ENCODE results near the gene HECW1.
"Not testable (repeated sequence)": the region's sequence is repeated elsewhere in the genome, so short reads cannot be mapped to it uniquely, and the experiment has no call there.

The HECW1 gene

DNA sequence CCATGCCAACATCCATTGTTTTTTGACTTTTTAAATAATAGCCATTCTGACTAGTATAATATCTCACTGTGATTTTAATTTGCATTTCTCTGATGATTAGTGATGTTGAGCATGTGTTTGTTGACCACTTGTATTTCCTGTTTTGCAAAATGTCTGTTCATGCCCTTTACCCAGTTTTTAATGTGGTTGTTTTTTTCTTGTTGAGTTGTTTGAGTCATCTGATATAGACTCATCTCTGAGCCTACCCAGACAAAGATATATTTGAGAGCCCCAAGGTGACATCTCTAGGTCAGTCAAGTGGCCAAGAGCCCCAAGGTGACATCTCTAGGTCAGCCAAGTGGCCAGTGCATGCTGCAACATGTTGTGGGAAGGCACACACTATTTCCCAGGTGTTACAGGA lies 224.7 kb downstream of the HECW1 start:
- ChIA-PET CTCF (no interaction called here), POLR2A (no interaction called here)
- H3K4me3 ChIP-seq (ENCODE audit: low read depth, low read length) = no peak overlapping the region
- no peak for DNase-seq (ENCODE audit: low read depth, low spot score)
- TF ChIP-seq, protein P1, sequence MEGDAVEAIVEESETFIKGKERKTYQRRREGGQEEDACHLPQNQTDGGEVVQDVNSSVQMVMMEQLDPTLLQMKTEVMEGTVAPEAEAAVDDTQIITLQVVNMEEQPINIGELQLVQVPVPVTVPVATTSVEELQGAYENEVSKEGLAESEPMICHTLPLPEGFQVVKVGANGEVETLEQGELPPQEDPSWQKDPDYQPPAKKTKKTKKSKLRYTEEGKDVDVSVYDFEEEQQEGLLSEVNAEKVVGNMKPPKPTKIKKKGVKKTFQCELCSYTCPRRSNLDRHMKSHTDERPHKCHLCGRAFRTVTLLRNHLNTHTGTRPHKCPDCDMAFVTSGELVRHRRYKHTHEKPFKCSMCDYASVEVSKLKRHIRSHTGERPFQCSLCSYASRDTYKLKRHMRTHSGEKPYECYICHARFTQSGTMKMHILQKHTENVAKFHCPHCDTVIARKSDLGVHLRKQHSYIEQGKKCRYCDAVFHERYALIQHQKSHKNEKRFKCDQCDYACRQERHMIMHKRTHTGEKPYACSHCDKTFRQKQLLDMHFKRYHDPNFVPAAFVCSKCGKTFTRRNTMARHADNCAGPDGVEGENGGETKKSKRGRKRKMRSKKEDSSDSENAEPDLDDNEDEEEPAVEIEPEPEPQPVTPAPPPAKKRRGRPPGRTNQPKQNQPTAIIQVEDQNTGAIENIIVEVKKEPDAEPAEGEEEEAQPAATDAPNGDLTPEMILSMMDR (IDR thresholded peaks at IDR 0.05; ENCODE audit: insufficient read depth, low read length, missing control alignments) = no peak

GRCh38 chr7:43337811-43338210 lies 225.4 kb downstream of the HECW1 start:
- H3K4me3 ChIP-seq (ENCODE audit: low read depth, low read length) = no peak overlapping the region
- no peak for DNase-seq (ENCODE audit: low read depth, low spot score)
- CTCF ChIA-PET = no interaction called here
- POLR2A ChIA-PET = no interaction called here
- TF ChIP-seq, protein P1 (IDR thresholded peaks at IDR 0.05; ENCODE audit: insufficient read depth, low read length, missing control alignments) = no peak

- no peak overlapping the region for H3K4me3 ChIP-seq (ENCODE audit: low read depth, low read length)
- POLR2A ChIA-PET = no interaction called here
- TF ChIP-seq, protein P1 (IDR thresholded peaks at IDR 0.05; ENCODE audit: insufficient read depth, low read length, missing control alignments) = no peak
- CTCF ChIA-PET = no interaction called here
- no peak for DNase-seq (ENCODE audit: low read depth, low spot score)
These were observed 228.7 kb downstream of the HECW1 start for GRCh38 chr7:43341132-43341531.

DNA sequence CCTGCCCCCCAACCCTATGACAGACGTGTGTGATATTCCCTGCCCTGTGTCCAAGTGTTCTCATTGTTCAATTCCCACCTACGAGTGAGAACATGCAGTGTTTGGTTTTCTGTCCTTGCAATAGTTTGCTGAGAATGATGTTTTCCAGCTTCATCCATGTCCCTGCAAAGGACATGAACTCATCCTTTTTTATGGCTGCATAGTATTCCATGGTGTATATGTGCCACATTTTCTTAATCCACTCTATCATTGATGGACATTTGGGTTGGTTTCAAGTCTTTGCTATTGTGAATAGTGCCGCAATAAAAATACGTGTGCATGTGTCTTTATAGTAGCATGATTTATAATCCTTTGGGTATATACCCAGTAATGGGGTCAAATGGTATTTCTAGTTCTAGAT lies 231.0 kb downstream of the HECW1 start:
- DNase-seq (ENCODE audit: low read depth, low spot score); H3K4me3 ChIP-seq (ENCODE audit: low read depth, low read length); POLR2A ChIA-PET; CTCF ChIA-PET: not testable (repeated sequence)

- CTCF ChIA-PET; H3K4me3 ChIP-seq (ENCODE audit: low read depth, low read length); DNase-seq (ENCODE audit: low read depth, low spot score); POLR2A ChIA-PET: not testable (repeated sequence)
These were observed 233.2 kb downstream of the HECW1 start for GRCh38 chr7:43345696-43346095.

DNA sequence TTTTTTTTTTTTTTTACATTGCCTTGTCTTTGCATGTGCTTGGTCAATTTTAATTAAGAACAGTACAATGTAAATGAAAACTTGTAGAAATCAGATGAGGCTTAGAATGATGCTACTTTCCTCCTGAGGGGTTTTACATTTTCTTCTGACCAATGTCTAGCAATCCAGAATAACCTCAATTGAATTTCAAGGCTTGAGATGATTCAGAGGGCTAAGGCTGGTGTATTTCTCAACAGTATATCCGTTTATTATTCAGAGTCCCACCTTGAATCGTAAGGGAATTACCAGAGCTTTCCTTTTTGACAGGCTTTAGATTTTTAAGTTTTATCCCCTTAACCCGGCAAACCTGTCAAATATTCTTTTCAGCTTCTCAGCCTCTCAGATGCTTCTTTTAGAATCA lies 239.2 kb downstream of the HECW1 start:
- POLR2A ChIA-PET = no interaction called here
- no peak for DNase-seq (ENCODE audit: low read depth, low spot score)
- CTCF ChIA-PET = no interaction called here
- TF ChIP-seq, protein P1 (IDR thresholded peaks at IDR 0.05; ENCODE audit: insufficient read depth, low read length, missing control alignments) = no peak
- no peak overlapping the region for H3K4me3 ChIP-seq (ENCODE audit: low read depth, low read length)

DNA sequence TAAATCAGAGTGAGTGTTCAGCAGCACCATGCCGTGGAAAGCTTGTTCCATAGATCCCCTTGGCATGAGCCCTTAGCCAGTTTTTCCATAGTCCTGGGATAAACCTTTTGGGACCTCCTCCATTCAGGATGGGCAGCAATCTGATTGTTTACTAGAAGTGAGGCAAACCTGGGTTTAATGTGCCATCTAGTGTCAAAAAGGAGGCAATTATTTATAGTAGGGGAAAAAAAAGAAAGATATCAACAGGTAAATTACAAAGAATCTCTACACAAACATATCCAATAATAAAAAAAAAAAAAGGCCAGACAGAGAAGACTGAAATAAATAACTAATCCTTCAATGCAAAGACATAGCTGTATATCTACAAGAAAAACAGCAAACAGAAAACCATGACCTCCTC lies 241.5 kb downstream of the HECW1 start:
- CTCF ChIA-PET = no interaction called here
- TF ChIP-seq, protein P1 (IDR thresholded peaks at IDR 0.05; ENCODE audit: insufficient read depth, low read length, missing control alignments) = no peak
- POLR2A ChIA-PET = no interaction called here
- DNase-seq (ENCODE audit: low read depth, low spot score) = no peak
- H3K4me3 ChIP-seq (ENCODE audit: low read depth, low read length) = no peak overlapping the region

GRCh38 chr7:43362652-43363034 lies 250.2 kb downstream of the HECW1 start:
- H3K4me3 ChIP-seq (ENCODE audit: low read depth, low read length) = no peak overlapping the region
- ChIA-PET POLR2A (no interaction called here), CTCF (no interaction called here)
- TF ChIP-seq, protein P1 (IDR thresholded peaks at IDR 0.05; ENCODE audit: insufficient read depth, low read length, missing control alignments) = no peak
- DNase-seq (ENCODE audit: low read depth, low spot score) = no peak
